ENCODE data around the gene DEGS1.

DEGS1 gene

DNA sequence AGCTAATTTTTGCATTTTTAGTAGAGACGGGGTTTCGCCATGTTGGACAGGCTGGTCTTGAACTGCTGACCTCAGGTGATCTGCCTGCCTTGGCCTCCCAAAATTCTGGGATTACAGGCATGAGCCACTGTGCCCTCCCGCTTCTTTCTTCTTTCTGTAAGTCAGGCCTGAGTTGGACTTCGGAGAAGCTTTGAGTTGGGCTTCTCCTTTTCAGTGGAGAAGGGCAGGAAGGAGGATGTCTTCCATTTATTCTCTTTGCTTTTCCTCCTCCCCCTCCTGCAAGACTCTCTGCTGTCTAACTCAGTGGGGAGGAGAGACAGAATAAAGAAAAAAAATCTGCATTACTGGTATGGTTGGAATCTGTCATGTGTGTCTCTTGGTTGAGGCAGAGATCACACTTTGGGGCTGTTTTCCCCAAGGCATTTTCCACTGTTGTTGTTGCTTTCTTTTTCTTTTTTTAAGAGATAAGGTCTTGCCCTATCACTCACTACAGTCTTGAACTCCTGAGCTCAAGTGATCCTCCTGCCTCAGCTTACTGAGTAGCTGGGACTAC, 13.2 kb upstream of the DEGS1 start:
- DNase-seq (ENCODE audit: extremely low read depth, low read depth), result no peak

DNA sequence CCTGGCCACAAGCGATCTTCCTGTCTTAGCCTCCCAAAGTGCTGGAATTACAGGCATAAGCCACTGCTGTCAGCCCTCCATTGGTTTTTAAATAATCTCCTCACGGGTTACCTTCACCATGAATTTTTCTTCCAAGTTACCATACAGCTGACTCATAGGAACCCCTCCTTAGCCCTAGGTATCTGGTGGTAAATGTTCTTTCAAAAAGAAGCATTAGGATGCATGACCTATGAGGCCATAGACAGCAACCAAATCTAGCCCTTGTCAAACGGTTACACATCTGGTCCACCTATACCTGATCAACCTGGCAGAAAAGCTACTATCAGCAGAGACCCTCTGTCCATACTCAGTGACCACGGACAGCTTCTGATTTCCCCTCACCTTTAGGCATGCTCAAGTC, 12.7 kb upstream of the DEGS1 start:
- H3K4me3 ChIP-seq (replicated peaks; ENCODE audit: low read depth, low read length), result no peak overlapping the region
- no peak for DNase-seq (ENCODE audit: extremely low read depth, low read depth)
- TF ChIP-seq, protein P1, sequence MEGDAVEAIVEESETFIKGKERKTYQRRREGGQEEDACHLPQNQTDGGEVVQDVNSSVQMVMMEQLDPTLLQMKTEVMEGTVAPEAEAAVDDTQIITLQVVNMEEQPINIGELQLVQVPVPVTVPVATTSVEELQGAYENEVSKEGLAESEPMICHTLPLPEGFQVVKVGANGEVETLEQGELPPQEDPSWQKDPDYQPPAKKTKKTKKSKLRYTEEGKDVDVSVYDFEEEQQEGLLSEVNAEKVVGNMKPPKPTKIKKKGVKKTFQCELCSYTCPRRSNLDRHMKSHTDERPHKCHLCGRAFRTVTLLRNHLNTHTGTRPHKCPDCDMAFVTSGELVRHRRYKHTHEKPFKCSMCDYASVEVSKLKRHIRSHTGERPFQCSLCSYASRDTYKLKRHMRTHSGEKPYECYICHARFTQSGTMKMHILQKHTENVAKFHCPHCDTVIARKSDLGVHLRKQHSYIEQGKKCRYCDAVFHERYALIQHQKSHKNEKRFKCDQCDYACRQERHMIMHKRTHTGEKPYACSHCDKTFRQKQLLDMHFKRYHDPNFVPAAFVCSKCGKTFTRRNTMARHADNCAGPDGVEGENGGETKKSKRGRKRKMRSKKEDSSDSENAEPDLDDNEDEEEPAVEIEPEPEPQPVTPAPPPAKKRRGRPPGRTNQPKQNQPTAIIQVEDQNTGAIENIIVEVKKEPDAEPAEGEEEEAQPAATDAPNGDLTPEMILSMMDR (IDR thresholded peaks at IDR 0.05; ENCODE audit: low read depth, low read length, missing control alignments), result no peak

More for the DNA sequence above, 13.2 kb upstream of the DEGS1 start:
- no peak overlapping the region for H3K4me3 ChIP-seq (replicated peaks; ENCODE audit: low read depth, low read length)
- TF ChIP-seq, protein P1 (IDR thresholded peaks at IDR 0.05; ENCODE audit: low read depth, low read length, missing control alignments), result no peak

DNA sequence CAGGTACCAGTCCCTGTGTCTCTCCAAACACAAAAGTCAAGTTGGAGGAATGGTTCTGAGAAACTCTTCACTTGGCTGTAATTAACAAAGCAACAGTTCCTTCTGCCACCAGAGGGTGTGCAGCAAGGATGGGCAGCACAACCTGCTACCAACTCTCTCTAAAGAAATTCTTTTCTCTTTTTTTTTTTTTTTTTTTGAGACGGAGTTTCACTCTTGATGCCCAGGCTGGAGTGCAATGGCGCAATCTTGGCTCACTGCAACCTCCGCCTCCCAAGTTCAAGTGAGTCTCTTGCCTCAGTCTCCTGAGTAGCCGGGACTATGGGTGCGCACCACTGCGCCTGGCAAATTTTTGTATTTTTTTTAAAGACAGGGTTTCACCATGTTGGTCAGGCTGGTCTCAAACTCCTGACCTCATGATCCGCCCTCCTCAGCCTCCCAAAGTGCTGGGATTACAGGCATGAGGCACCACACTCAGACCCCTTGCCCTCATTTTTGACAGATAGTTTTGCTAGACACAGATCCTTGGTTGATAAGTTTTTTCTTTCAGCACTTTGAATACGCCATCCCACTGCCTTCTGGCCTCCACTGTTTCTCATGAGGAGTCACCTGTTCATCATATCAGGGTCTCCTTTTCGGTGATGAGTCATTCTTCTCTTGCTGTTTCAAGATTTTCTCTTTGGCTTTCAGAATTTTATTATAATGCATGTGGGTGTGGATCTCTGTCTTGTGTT, 12.1 kb upstream of the DEGS1 start:
- no peak for DNase-seq (ENCODE audit: extremely low read depth, low read depth)
- H3K4me3 ChIP-seq (replicated peaks; ENCODE audit: low read depth, low read length), result no peak overlapping the region
- TF ChIP-seq, protein P1 (IDR thresholded peaks at IDR 0.05; ENCODE audit: low read depth, low read length, missing control alignments), result peak; percentile 31

DNA sequence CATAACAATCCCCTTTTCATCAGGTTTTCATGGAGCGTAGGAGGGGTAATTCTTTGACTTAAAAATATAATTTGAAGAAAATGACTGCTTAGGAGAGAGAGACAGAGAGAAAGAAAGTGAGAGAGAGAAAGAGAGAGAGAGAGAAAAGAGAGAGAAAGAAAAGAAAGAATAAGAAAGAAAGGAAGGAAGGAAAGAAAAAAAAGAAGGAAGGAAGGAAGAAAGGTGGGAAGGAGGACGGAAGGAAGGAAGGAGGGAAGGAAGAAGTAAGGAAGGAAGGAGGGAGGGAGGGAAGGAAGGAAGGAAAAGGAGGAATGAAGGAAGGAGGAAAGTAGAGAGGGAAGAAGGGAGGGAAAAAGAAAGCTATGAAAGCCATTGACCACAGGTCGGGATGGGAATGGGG, 10.8 kb upstream of the DEGS1 start:
- no peak for DNase-seq (ENCODE audit: extremely low read depth, low read depth)
- TF ChIP-seq, protein P1 (IDR thresholded peaks at IDR 0.05; ENCODE audit: low read depth, low read length, missing control alignments), result no peak
- H3K4me3 ChIP-seq (replicated peaks; ENCODE audit: low read depth, low read length), result no peak overlapping the region

DNA sequence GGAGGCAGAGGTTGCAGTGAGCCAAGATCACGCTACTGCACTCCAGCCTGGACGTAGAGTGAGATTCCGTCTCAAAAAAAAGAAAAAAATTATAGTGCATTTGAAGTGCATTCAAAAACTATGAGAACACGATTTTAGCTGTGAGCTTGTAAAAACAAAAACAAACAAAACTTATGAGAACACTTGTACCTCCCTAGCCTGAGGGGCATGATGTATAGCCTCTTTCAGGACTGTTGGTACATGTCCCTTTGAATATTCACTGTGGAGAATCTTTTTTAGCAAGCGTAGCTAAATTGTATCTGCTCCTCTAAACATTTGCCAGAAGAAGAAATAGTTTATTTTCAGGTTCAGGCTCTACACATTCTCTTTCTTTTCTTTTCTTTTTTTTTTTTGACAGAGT, 9.5 kb upstream of the DEGS1 start:
- TF ChIP-seq, protein P1 (IDR thresholded peaks at IDR 0.05; ENCODE audit: low read depth, low read length, missing control alignments), result no peak
- DNase-seq (ENCODE audit: extremely low read depth, low read depth), result no peak
- no peak overlapping the region for H3K4me3 ChIP-seq (replicated peaks; ENCODE audit: low read depth, low read length)

DNA sequence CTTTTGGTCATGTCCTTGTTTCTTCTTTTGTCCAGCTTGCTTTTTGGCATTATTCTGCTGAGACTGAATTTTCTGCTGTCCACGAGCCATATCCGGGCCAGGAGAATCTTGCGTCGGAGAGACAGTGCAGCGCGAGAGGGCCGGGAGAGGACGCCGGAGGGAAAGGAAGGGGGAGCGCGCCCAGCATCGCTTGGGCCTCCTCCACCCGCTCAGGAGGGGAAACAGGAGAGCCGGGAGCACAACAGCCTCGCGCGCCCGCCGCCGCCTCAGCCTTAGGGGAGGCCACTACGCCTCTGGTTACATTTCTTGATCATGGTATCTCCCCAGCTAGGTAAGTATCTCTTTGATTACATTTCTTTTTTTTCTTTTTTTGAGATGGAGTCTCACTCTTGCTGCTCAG, 7.4 kb upstream of the DEGS1 start:
- TF ChIP-seq, protein P1 (IDR thresholded peaks at IDR 0.05; ENCODE audit: low read depth, low read length, missing control alignments), result no peak
- no peak overlapping the region for H3K4me3 ChIP-seq (replicated peaks; ENCODE audit: low read depth, low read length)
- no peak for DNase-seq (ENCODE audit: extremely low read depth, low read depth)

Measured in HFF-Myc (cell line).